Caki2 (cell line): ENCODE results near the gene LGR5. TPM values are rescaled to one million over a fixed set of nuclear protein-coding genes. Genes with fewer than 3 reads are reported as not detected.
"Not testable (repeated sequence)": the region's sequence is repeated elsewhere in the genome, so short reads cannot be mapped to it uniquely, and the experiment has no call there.

ENCODE experiments used
- DNase-seq: peaks from one replicate; pipeline ENCODE4 v3.0.0-alpha.2; 2015; ENCODE audit warnings: low read depth
- in situ Hi-C: cut with HindIII; loops from 2 replicates; pipeline ENCODE4 v1.10.0; 2016; ENCODE audit warnings: low sequenced_read_pairs, low pct_unique_long_range_greater_than_20kb, mixed read lengths
- total RNA-seq: library from RNA; depleted of rRNA; stranded (reverse); fragments of >200 nt; shearing (Covaris generic); gene quantifications from 2 replicates; pipeline ENCODE4 v1.2.3, GENCODE V29; 2014; ENCODE audit warnings: low replicate concordance

Gene LGR5
- total RNA-seq, 1 experiment from 2014 or later = not detected

DNA sequence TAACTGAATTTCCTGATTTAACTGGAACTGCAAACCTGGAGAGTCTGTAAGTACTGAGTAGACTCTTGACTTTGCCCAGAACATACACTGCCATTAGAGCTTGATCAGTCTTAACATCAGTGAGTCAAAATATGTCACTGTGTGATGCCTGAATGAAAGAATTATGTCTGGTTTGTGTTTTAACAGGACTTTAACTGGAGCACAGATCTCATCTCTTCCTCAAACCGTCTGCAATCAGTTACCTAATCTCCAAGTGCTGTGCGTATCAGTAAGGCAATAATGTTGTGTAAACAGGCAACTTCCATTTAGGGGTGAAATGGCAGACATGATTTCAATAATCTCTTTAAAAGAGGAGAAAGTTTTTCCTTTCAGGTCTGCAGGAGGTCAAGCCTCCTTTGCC, 127.1 kb downstream of the LGR5 start:
- in situ Hi-C loops = no loop called here
- no peak for DNase-seq

- DNase-seq = no peak
- in situ Hi-C loops = no loop called here
Measured at GRCh38 chr12:71567537-71567936, 127.9 kb downstream of the LGR5 start.

DNA sequence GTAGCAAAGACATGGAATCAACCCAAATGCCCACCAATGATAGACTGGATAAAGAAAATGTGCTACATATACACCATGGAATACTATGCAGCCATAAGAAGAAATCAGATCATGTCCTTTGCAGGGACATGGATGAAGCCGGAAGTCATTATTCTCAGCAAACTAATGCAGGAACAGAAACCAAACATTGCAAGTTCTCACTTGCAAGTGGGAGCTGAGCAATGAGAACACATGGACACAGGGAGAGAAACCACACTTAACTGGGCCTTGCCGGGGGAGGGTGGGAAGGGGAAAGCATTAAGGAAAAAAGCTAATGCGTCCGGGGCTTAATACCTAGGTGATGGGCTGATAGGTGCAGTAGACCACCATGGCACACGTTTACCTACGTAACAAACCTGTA, 130.3 kb downstream of the LGR5 start:
- DNase-seq, in situ Hi-C loops: not testable (repeated sequence)

DNA sequence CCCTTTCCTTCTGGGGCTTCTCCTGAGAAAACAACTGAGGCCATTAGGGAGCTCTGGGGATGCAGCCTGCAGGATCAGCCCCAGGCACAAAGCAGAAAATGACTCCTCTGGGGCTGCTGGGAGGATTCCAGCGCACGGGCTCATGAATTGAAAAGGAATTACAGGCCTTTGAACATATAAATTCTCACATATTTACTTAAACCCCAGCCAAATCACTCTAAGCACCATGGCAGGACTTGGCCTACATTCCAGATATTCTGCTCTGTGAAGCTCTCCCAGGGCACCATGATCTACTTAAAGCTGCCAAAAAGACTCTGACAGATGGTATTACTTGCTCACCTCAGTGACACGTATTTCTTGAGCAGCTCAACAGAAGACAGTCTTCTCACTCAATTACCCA, 136.9 kb downstream of the LGR5 start:
- no peak for DNase-seq
- in situ Hi-C loops = no loop called here

DNA sequence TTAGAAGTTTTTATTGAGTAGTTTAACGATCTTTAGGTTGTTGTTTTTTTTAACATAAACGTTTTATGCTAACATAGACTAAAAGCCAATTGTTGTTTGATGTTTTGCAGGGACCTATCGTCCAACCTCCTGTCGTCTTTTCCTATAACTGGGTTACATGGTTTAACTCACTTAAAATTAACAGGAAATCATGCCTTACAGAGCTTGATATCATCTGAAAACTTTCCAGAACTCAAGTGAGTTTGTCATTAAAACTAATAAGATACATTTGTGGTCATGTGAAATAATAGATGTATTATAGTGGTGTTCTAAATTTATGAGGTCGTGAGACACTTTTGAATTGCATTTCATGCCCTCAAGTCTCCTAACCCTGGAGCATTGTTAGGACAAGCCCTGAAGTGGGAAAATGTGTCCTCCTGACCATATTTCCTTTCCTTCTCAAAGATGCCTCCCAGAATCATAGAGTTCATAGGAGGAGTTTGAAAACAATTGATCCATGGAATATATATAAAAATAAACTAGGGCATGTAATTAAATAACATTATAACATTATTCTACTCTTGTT, 139.2 kb downstream of the LGR5 start:
- in situ Hi-C loops = no loop called here

DNA sequence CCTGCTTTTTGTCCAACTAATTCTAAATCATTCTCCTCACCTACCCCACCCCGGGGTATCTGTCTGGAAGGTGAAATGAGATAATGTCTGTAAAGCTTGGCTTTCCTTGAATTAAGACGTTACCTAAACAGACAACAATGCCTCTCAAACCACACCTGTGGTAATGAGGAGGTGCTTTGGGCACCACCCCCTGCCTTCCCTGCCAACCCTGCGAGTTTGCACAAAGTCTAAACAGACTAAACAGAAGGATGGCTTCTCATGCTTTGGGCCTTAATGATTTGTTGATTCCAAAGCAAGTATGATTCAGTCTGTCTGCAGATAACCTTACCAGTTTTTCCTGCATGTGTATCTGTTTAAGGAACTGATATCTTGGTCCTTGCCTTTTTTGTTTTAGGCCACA, 141.6 kb downstream of the LGR5 start:
- in situ Hi-C loops = no loop called here
- no peak for DNase-seq

More for the DNA sequence above, 139.2 kb downstream of the LGR5 start:
- DNase-seq = no peak

DNA sequence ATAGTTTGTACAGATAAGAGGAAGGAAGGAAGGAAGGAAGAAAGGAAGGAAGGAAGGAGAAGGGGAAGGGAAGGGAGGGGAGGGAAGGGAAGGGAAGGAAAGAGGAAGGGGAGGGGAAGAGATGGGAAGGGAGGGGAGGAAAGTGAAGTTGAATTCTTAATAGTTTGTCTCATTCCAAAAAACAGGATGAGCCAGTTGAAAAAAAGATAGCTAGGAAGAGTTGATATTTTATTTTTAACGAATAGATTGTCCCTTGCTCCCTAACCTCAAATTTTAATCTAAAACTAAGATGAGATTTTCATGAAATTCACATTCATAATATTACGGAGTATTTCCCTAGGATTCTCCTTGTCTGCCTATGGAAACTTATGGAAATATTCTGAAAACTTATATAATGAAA, 143.3 kb downstream of the LGR5 start:
- in situ Hi-C loops = no loop called here
- DNase-seq = no peak

DNA sequence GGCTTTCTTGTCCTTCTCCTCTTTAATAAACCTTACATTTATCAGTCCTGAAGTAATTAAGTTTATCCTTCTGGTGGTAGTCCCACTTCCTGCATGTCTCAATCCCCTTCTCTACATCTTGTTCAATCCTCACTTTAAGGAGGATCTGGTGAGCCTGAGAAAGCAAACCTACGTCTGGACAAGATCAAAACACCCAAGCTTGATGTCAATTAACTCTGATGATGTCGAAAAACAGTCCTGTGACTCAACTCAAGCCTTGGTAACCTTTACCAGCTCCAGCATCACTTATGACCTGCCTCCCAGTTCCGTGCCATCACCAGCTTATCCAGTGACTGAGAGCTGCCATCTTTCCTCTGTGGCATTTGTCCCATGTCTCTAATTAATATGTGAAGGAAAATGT, 144.8 kb downstream of the LGR5 start:
- in situ Hi-C loops = no loop called here
- DNase-seq = no peak

GRCh38 chr12:71585218-71585617, 145.6 kb downstream of the LGR5 start:
- in situ Hi-C loops = no loop called here
- no peak for DNase-seq

GRCh38 chr12:71587012-71587411, 147.4 kb downstream of the LGR5 start:
- in situ Hi-C loops = no loop called here
- DNase-seq = no peak

DNA sequence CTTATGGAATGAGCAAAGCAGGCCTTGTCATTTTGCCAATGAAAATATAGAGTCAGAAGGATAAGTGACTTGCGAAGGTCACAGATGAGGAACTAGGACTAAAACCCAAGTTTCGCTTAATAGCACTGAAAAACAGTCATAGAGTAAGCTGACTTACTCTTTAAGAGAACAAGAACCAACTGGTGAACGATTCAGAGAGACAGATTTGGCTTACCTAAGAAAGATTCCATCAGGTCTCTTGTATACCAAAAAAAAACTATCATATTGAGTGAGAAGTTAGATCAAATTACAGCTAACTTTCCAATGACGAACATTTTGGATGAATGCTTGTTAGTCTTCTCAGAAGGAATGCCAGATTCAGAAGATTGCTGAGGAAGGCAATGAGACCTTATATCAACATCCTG, 149.9 kb downstream of the LGR5 start:
- in situ Hi-C loops = no loop called here
- DNase-seq = no peak

GRCh38 chr12:71591601-71592000, 152.0 kb downstream of the LGR5 start:
- in situ Hi-C loops = no loop called here
- DNase-seq = no peak

- in situ Hi-C loops = no loop called here
- DNase-seq = no peak
Measured at GRCh38 chr12:71592841-71593240, 153.2 kb downstream of the LGR5 start.

- in situ Hi-C loops = no loop called here
- DNase-seq = no peak
Measured at GRCh38 chr12:71594214-71594948, 154.8 kb downstream of the LGR5 start.

DNA sequence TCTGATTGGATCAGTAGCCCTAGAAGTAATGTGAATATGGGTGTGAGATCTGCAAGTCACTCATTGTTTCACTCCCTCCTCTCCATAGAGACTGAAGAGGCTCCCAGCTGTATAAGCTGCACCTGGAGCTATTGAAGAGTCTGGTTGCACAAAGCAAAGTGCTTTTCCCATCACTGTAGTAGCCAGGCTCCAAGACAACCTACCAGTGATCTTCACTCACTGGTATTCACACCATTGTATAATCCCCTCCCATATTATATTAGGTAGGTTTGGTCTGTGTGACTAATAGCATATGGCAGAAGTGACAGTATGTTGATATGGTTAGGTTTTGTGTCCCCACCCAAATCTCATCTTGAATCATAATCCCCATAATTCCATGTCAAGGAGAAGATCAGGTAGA, 159.6 kb downstream of the LGR5 start:
- no peak for DNase-seq
- in situ Hi-C loops = no loop called here

- in situ Hi-C loops = no loop called here
- DNase-seq = no peak
Measured at GRCh38 chr12:71601546-71601945, 161.9 kb downstream of the LGR5 start.

DNA sequence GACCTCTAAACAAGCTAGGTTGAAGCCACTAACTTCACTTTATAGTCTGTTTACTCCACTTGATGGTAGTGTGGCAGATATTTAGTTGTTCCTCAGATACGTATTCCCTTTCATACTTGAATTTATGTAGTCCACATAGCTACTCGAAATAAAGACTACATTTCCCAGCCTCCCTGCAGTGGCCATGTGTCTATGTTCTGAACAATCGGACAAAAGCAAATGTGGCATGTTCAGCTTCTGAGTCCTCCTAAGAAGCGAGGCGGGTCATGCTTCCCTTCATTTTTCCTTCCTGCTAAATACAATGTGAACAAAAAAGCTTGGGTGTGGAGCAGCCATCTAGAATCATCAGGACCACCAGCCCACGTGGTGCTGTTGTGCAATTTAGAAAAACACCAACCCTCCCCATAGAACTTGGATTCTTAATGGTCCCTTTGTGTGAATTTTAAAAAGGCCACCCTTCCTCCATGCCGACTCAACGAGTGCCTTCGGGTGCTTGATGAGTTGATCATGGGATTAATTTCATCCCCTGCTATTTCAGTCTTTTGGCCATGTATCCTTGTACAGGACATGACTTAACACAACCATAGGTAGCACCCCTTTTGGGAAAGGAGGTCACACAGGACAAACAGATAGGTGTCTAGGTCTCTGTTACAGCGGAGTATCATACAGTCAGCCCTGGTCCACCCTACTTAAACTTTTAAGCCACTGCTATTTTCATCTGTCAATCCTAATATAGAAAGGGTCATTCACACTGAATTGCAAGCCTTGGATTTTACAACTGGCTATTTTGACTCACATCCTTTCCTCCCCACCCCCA, 163.4 kb downstream of the LGR5 start:
- in situ Hi-C loops = no loop called here

GRCh38 chr12:71605039-71605438, 165.4 kb downstream of the LGR5 start:
- no peak for DNase-seq
- in situ Hi-C loops = no loop called here

More for the DNA sequence above, 163.4 kb downstream of the LGR5 start:
- no peak for DNase-seq
